Measurements from ENCODE around the gene ELP4. TPM values are rescaled to one million over a fixed set of nuclear protein-coding genes. Genes with fewer than 3 reads are reported as not detected.

Gene ELP4
- total RNA-seq, 2 donors from 2014 or later, result 21.5 to 23.0 TPM

DNA sequence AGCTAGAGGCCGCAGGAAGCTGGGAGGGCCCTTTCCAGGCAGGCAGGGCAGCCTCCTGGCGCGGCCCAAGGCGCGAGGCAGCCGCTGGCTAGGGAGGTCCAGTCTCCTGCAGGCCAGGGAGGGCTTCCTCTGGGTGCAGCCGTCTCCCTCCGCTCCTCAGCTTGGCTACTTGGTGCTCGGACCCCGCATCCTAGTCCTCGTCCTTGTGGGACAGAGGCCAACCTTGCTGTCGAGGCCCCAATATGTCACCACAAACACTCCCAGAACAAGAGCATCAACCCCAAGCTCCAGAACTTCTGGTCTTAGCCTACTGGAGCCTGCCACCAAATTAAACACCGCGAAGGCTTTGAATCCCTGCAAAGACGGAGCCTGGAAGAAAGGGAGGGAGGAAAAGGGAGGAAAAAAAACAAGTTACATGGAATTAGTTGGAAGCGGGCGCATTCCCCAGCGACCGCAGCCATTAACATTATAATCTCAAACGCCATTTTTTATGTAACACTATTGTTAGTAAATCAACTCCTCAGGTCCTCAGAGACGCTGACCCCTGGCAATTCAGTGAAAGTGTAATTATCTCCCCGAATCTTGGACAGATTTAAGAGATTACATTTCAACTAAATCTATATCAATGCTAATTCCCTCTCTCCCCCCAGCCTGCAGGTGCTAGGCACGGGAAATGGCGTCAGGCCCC, 314.2 kb downstream of the ELP4 start:
- DNase-seq (ENCODE audit: low spot score), result no peak
- H3K36me3 ChIP-seq, result no peaks in the 10 kb centered on the region
- H3K27ac ChIP-seq, result no peak overlapping the region
- H3K27me3 ChIP-seq (replicated peaks; ENCODE audit: insufficient read depth), result peaks cover 72% of the 10 kb centered on the region
- H3K9me3 ChIP-seq, result no peaks in the 10 kb centered on the region
- no peaks in the 10 kb centered on the region for H3K4me1 ChIP-seq (replicated peaks)
- intact Hi-C loops (cut with DNase I), result no loop called here
- WGBS, result 14% methylated on average over 24 of the region's 24 CpGs
- TF ChIP-seq POLR2A (IDR thresholded peaks at IDR 0.05) (no peak), POLR2AphosphoS5 (IDR thresholded peaks at IDR 0.05) (no peak), CTCF (IDR thresholded peaks at IDR 0.05) (no peak)
- H3K4me3 ChIP-seq, result no peak overlapping the region

DNA sequence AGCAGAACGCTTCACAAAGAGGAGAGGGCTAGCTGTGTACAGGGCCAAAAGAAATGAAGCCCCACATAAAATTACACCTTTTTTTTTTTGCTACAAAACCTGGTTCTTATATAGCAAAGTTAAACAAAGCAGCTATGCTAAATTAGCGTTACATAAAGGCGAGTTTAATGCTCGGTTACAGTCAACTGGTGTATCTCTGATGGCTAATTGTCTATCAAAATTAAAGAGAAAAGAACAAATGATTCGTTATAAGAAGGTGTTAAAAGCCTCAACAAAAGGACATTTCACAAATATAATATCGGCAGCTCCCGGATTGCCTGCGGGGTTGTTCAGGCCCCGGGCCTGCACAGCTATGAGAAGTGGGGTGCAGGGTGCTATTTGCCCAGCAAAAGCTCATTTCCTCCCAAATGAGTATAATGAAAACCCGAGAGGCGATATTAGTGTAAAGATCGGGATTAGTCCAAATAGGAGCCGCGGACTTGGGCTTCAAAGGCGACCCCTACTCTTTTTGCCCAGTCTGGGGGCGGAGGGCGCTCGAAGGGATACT, 314.8 kb downstream of the ELP4 start:
- no peaks in the 10 kb centered on the region for H3K9me3 ChIP-seq
- TF ChIP-seq POLR2AphosphoS5 (IDR thresholded peaks at IDR 0.05) (no peak), POLR2A (IDR thresholded peaks at IDR 0.05) (no peak), CTCF (IDR thresholded peaks at IDR 0.05) (no peak)
- intact Hi-C loops (cut with DNase I), result no loop called here
- 9% methylated on average over 18 of the region's 18 CpGs for WGBS
- no peaks in the 10 kb centered on the region for H3K36me3 ChIP-seq
- no peak for DNase-seq (ENCODE audit: low spot score)
- no peaks in the 10 kb centered on the region for H3K4me1 ChIP-seq (replicated peaks)
- no peak overlapping the region for H3K27ac ChIP-seq
- H3K4me3 ChIP-seq, result no peak overlapping the region
- peaks cover 69% of the 10 kb centered on the region for H3K27me3 ChIP-seq (replicated peaks; ENCODE audit: insufficient read depth)

DNA sequence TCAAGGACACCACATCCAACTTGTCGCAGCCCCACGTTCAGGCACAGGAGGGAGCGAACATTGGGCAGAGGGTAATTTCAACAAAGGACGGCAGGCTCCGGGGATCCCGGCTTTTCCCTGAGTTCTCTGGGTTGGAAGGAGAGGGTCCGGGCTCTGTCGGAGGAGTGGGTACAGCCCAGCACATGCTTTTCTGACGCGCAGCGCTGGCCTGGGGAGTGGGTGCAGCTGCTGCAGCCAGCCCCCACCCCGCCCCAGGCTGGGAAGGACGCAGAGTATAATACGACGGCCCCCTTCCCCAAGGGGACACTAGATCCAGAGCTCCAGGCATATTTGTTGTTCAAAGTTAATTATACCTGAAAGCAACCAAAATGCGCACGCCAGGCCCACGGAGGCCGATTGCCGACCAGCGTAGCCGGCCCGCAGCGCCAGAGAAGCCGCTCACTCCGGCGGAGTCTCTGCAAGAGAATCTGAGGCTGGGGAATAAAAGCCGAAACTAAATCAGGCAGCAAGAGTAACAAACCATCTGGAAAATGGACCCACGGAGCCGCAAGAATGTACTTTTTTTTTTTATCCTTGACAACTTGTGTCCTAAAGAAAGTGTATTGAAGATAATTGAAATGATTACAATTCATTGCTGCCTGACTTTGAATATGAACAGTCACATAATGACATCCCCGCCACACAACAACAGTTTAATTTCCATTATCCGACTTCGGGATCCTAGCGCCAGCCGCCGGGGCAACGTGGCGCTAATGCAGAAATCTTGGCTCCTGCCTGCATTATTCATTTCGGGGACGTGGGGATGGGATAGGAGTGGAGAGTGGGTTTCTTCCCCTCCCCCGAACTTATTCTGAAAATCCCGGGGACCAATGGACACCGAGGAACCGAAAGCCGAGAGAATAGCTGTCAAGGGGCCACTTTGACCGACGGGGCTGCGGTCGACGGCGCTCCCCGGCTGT, 315.6 kb downstream of the ELP4 start:
- Histone ChIP-seq H3K36me3 (no peaks in the 10 kb centered on the region), H3K4me3 (no peak overlapping the region), H3K9me3 (no peaks in the 10 kb centered on the region), H3K27ac (no peak overlapping the region), H3K4me1 (replicated peaks) (no peaks in the 10 kb centered on the region), H3K27me3 (replicated peaks; ENCODE audit: insufficient read depth) (peaks cover 61% of the 10 kb centered on the region)
- TF ChIP-seq POLR2A (IDR thresholded peaks at IDR 0.05) (no peak), CTCF (IDR thresholded peaks at IDR 0.05) (no peak), POLR2AphosphoS5 (IDR thresholded peaks at IDR 0.05) (no peak)
- DNase-seq (ENCODE audit: low spot score), result no peak
- intact Hi-C loops (cut with DNase I), result no loop called here
- 11% methylated on average over 52 of the region's 52 CpGs for WGBS

DNA sequence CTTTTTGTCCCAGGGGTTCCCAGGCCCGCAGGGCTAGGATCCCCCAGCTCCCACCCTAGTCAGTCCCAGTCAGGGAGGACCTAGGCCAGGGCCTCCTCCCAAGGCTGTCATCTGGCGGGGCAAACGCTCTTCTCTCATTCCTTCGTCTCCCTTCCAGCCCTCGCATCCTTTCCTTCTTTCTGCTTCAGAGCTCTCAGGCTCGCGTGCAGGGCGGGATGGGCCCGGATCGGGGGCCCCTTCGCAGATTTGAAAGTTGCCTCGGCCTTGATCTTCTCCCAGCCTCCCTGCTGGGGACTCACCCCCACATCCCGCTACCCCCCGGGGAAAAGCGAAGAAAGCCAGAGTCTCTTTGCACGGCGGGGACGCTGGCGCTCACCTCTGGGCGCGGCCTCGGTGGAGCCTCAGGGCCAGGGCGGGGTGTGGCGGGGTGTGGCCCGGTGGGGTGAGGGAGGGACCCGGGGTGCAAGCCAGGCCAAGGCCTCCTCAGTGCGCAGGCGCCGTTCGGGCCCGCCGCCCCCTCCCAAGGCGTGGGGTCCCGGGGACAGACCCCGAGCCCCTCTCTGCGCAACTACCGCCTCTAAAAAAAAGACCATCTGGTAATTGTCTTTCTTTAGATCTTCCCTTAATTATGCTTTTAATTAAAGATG, 316.4 kb downstream of the ELP4 start:
- WGBS, result 4% methylated on average over 27 of the region's 37 CpGs
- TF ChIP-seq POLR2AphosphoS5 (IDR thresholded peaks at IDR 0.05), result no peak
- H3K27me3 ChIP-seq (replicated peaks; ENCODE audit: insufficient read depth), result peaks cover 55% of the 10 kb centered on the region

More for the DNA sequence above, 316.4 kb downstream of the ELP4 start:
- Histone ChIP-seq H3K27ac (no peak overlapping the region), H3K36me3 (no peaks in the 10 kb centered on the region), H3K9me3 (no peaks in the 10 kb centered on the region), H3K4me1 (replicated peaks) (no peaks in the 10 kb centered on the region), H3K4me3 (no peak overlapping the region)
- no peak for DNase-seq (ENCODE audit: low spot score)
- intact Hi-C loops (cut with DNase I), result no loop called here
